Skin epidermis (tissue), 12 donors: ENCODE results near the gene PCSK6.

Source experiments
- H3K27ac ChIP-seq, 21 experiments: fragments of 200-600 bp; sonication (generic) in 11 of 21; one replicate each; pipeline ENCODE4 v1.5.0; 2020; ENCODE audit warnings: mild to moderate bottlenecking in 3 of 21, inconsistent platforms in 2 of 21, moderate library complexity in 2 of 21
- H3K4me3 ChIP-seq, 7 experiments: fragments of 200-600 bp; sonication (generic) in 2 of 7; one replicate each; pipeline ENCODE4 v1.5.0; 2020; ENCODE audit warnings: inconsistent platforms in 2 of 7, mild to moderate bottlenecking in 2 of 7, moderate library complexity in 1 of 7

Gene PCSK6

DNA sequence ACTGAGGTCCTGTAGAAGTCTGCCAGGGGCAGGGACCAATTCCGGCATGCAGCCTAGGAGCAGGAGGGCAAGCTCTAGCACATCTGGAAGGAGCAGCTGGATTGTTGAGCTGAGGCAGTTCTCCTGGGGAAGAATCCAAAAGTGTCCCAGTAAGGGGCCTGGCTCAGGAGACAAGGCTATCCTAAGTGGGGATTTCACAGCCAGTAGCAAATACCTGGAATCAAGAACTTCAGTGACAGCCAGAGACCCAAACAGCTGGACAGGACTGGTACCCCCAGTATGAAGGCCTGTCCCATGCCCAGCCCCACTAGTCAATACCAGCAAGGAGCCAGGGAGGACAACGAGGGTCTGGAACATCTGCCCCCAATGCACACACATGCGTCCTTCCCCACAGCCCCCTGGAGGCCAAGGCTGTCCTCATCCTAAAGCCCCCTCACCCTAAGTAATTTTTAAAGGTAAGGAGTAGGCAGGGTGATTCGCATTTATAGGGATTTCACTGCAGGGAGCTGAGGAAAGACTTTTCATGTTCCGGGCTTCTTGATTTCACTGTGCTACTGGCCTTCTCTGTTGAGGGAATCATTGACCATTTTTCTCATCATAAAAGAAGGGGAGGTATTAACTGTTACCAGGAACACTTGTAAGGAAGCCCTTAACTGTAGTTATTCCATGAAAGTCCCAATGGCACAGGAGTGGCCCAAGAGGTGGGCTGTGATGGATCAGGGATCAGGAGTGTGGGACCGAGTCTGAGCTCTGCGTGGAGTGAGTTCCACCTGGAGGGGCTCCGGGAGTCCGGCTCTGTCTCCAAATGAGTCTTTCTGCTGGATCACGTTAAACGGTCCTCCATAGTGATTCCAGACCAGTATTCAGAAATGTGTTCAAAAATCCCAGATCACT, 235.1 kb downstream of the PCSK6 start:
- Histone ChIP-seq H3K4me3 (no peak overlapping the region), H3K27ac (no peak overlapping the region)
